Right atrium auricular region (tissue), 2 donors: ENCODE measurements around the gene TPSD1. TPM values are rescaled to one million over a fixed set of nuclear protein-coding genes. Genes with fewer than 3 reads are reported as not detected.
"Not testable (repeated sequence)": the region's sequence is repeated elsewhere in the genome, so short reads cannot be mapped to it uniquely, and the experiment has no call there.

Experiments
- DNase-seq: peaks from one replicate; pipeline ENCODE4 v3.0.0-alpha.2; 2019; ENCODE audit warnings: low spot score
- H3K27ac ChIP-seq, 2 donors: fragments of 200-600 bp; sonication (generic); 1 replicate in 1 of 2; 2 replicates in 1 of 2; pipeline ENCODE4 v1.5.1; 2016 to 2019
- H3K27me3 ChIP-seq, 2 donors: fragments of 200-600 bp; sonication (generic); one replicate each; pipeline versions ENCODE4 v1.5.1 to v1.6.0; 2017 to 2019
- H3K36me3 ChIP-seq: fragments of 200-600 bp; sonication (generic); one replicate; pipeline ENCODE4 v1.5.1; 2016
- H3K4me1 ChIP-seq, 2 donors: fragments of 200-600 bp; sonication (generic); one replicate each; pipeline versions ENCODE4 v1.5.1 to v1.6.0; 2017 to 2019
- H3K4me3 ChIP-seq, 2 donors: fragments of 200-600 bp; sonication (generic); 1 replicate in 1 of 2; 2 replicates in 1 of 2; pipeline ENCODE4 v1.5.1; 2017 to 2019; ENCODE audit warnings: mild to moderate bottlenecking in 1 of 2, moderate library complexity in 1 of 2
- H3K9me3 ChIP-seq, 2 donors: fragments of 200-600 bp; sonication (generic); one replicate each; pipeline ENCODE4 v1.5.1; 2019
- total RNA-seq, 2 donors: library from RNA; depleted of rRNA; stranded (reverse); fragments of >200 nt; gene quantifications; one replicate each; pipeline ENCODE4 v1.1.0, GENCODE V29; 2016
- TF ChIP-seq, protein P1 (sequence below), 2 donors: fragments of 200-600 bp; sonication (generic); IDR thresholded peaks; one replicate each; pipeline ENCODE4 v1.5.1; 2019; ENCODE audit warnings: antibody characterized with exemption in 2 of 2

The TPSD1 gene
- total RNA-seq, 2 donors from 2014 or later = 0.63 TPM; not detected in 1

DNA sequence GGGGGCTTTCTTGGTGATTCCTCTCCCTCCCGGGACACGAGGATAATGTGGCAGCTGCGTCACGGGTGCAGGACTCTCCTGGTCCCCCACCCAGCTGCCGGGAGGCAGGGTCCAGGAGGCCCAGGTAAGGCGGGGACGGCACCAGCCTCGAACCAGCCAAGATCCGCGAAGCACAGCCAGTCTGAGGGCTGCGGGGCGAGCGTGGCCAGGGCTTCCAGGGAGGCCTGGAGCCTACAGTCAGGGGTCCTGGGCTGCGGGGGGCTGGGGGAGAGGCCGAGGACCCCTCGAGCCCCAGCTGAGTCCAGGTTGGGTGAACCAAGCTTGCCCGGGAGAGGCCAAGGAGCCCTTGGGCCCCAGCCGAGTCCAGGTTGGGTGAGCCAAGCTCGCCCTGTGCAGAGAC, 10.0 kb downstream of the TPSD1 start:
- TF ChIP-seq, protein P1, sequence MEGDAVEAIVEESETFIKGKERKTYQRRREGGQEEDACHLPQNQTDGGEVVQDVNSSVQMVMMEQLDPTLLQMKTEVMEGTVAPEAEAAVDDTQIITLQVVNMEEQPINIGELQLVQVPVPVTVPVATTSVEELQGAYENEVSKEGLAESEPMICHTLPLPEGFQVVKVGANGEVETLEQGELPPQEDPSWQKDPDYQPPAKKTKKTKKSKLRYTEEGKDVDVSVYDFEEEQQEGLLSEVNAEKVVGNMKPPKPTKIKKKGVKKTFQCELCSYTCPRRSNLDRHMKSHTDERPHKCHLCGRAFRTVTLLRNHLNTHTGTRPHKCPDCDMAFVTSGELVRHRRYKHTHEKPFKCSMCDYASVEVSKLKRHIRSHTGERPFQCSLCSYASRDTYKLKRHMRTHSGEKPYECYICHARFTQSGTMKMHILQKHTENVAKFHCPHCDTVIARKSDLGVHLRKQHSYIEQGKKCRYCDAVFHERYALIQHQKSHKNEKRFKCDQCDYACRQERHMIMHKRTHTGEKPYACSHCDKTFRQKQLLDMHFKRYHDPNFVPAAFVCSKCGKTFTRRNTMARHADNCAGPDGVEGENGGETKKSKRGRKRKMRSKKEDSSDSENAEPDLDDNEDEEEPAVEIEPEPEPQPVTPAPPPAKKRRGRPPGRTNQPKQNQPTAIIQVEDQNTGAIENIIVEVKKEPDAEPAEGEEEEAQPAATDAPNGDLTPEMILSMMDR (IDR thresholded peaks at IDR 0.05) = no peak
- H3K4me1 ChIP-seq = no peaks in the 10 kb centered on the region
- no peak for DNase-seq
- H3K27me3 ChIP-seq = peaks cover 0 to 4% of the 10 kb centered on the region in 2 donors
- no peaks in the 10 kb centered on the region for H3K36me3 ChIP-seq
- H3K9me3 ChIP-seq = no peaks in the 10 kb centered on the region
- H3K4me3 ChIP-seq = no peak overlapping the region
- H3K27ac ChIP-seq = no peak overlapping the region

DNA sequence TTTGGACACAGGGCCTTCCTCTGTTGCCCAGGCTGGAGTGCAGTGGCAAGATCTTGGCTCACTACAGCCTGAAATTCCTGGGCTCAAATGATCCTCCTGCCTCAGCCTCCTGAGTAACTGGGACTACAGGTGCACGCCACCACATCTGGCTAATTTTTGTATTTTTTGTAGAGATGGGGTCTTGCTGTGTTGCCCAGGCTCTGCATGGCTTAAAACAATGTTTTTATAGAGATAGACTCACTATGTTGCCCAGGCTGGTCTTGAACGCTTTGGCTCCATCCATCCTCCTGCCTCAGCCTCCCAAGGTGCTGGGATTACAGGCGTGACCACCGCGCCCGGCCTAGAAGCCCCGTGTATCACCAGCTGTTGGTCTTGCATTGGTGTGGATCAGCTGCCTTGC, 13.5 kb downstream of the TPSD1 start:
- not testable (repeated sequence) for H3K9me3 ChIP-seq, H3K36me3 ChIP-seq, H3K4me1 ChIP-seq, DNase-seq, H3K27ac ChIP-seq, H3K4me3 ChIP-seq, H3K27me3 ChIP-seq

GRCh38 chr16:1271380-1271723, 15.5 kb downstream of the TPSD1 start:
- TF ChIP-seq, protein P1 (IDR thresholded peaks at IDR 0.05) = no peak
- H3K9me3 ChIP-seq = no peaks in the 10 kb centered on the region
- H3K27ac ChIP-seq = no peak overlapping the region
- H3K27me3 ChIP-seq = no peaks in the 10 kb centered on the region
- H3K4me3 ChIP-seq = no peak overlapping the region
- H3K36me3 ChIP-seq = no peaks in the 10 kb centered on the region
- peaks cover 0 to 4% of the 10 kb centered on the region in 2 donors for H3K4me1 ChIP-seq
- DNase-seq = no peak

DNA sequence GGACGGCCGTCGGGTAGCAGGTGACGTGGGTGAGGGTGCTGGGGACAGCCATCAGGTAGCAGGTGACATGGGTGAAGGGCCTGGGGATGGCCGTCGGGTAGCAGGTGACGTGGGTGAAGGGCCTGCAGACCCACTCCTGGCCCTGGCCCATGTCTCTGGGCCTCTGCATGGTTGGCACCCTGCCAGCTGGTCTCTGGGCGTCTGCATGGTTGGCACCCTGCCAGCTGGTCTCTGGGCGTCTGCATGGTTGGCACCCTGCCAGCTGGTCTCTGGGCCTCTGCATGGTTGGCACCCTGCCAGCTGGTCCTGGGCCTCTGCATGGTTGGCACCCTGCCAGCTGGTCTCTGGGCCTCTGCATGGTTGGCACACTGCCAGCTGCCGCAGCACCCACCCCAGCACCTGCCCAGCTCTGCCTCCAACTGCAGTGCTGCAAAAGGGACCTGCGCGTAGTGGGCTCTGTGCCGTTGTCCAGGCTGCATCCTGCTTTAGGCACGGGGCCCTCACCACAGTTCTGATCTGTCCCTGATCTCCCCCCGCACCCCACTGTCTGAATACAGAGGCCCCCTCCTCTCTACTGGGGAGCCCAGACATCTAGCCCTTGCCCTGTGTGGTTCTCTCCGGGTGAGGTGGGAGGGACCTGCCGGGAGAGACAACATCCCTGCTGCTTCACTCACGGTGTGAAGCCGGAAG, 16.0 kb downstream of the TPSD1 start:
- H3K27me3 ChIP-seq, H3K4me1 ChIP-seq, H3K27ac ChIP-seq, H3K36me3 ChIP-seq, H3K9me3 ChIP-seq, H3K4me3 ChIP-seq, DNase-seq: not testable (repeated sequence)

- H3K4me1 ChIP-seq = peaks cover 0 to 4% of the 10 kb centered on the region in 2 donors
- H3K9me3 ChIP-seq = no peaks in the 10 kb centered on the region
- TF ChIP-seq, protein P1 (IDR thresholded peaks at IDR 0.05) = no peak
- no peaks in the 10 kb centered on the region for H3K27me3 ChIP-seq
- H3K4me3 ChIP-seq = no peak overlapping the region
- no peak overlapping the region for H3K27ac ChIP-seq
- DNase-seq = no peak
- H3K36me3 ChIP-seq = no peaks in the 10 kb centered on the region
These were observed 16.8 kb downstream of the TPSD1 start for GRCh38 chr16:1272453-1273198.

- H3K27me3 ChIP-seq = no peaks in the 10 kb centered on the region
- H3K4me1 ChIP-seq = peaks cover 0 to 4% of the 10 kb centered on the region in 2 donors
- no peaks in the 10 kb centered on the region for H3K36me3 ChIP-seq
- no peak overlapping the region for H3K27ac ChIP-seq
- no peak for DNase-seq
- H3K9me3 ChIP-seq = no peaks in the 10 kb centered on the region
- TF ChIP-seq, protein P1 (IDR thresholded peaks at IDR 0.05) = no peak
- no peak overlapping the region for H3K4me3 ChIP-seq
These were observed 17.9 kb downstream of the TPSD1 start for GRCh38 chr16:1273816-1274215.
